NCI-H526 (cell line): ENCODE results near the gene HPS5.

Source experiments
- DNase-seq, 2 experiments: peaks; one replicate each; lab custom pipeline; 2025; lab: John Stamatoyannopoulos, UW

HPS5 gene

DNA sequence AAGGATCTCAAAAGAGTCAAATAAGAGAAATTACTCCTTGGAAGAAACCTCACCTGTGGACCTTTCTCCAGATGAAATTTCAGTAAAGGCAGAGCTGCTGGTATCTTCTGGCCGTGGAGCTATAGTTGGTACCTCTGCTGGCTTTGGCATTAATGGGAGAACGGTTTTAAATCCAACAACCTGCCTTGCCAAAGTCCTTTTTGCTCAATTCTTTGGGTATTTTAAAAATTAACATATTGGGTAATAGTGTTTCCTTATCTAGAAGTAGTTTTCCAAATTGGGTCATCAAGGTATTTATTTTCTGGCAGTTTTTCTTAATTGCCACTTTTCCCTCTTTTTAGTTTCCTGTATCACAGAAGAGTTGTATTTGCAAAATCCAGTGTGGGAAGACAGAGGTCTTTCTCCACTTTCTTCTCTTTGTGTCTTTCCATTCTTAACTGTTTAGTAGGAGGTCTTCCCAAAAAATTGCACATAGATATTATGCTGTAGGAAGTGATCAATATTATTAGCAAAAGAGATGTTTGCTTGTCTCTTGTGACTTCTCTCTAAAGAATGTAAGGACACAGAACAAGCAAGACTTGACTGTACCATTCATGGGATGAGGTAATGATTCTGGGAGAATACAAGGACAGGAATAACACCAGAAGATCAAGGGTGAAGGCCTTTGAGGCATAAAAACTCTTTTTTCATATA, 85.1 kb downstream of the HPS5 start, which contains the start of gene SAA4:
TSS of gene SAA4 (minus strand) at position 139 of the 693 bp plus-strand sequence. CDS start 876 bp downstream, outside the sequence.
- no peak for DNase-seq

DNA sequence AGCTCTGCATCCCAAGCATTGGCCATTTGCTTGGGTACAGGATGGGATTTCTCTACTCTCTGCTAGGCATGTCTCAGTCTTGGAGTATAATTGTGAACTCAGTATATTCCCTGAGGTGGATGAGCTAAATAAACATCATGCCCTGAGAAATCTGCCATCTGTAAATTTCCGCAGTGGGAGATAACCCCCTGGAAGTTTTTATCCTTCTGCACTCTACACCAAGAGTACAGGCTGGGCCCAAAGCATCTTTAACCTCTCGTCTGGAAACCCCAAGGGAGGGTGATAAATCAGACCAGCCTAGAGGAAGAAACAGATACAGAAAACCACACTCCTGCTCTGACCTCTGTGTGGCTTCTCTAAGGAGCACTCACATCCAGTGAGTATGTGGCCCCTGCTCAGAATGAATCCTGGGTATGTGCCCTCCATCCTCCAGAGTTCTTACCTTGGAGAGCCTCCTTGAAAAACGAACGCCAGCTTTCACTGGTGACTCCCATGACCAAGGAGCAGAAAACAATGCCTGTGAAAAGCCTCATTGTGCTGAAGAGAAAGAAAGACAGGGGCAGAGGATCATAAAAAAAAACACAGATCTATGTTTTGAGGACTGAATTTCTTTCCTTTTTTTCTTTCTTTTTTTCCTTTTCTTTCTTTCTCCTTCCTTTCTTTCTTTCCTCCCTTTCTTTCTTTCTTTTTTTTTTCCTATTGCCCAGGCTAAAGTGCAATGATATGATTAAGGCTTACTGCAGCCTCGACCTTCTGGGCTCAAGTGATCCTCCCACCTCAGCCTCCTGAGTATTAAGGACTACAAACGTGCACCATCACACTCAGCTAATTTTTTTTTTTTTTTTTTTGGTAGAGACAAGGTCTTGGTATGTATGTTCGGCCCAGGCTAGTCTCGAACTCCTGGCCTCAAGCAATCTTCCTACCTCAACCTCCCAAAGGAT, 86.3 kb downstream of the HPS5 start:
- DNase-seq: no peak

DNA sequence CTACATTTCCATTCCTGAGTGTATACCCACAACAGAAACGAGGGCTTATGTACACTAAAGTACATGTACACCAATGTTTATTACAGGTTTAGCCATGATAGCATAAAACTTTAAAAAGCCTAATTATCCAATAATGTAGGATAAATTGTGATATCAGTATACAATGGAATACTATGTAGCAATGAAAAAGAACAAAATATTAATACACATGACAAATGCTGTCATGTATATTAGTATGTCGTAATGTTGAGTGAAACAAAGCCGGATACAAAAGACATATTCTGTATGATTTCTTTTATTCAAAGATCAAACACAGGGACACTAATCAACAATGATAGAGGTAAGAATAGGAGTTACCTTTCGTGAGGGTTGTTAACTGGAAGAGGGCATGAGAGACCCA, 88.0 kb downstream of the HPS5 start:
- no peak for DNase-seq

GRCh38 chr11:18230859-18231258, 91.1 kb downstream of the HPS5 start:
- no peak for DNase-seq

DNA sequence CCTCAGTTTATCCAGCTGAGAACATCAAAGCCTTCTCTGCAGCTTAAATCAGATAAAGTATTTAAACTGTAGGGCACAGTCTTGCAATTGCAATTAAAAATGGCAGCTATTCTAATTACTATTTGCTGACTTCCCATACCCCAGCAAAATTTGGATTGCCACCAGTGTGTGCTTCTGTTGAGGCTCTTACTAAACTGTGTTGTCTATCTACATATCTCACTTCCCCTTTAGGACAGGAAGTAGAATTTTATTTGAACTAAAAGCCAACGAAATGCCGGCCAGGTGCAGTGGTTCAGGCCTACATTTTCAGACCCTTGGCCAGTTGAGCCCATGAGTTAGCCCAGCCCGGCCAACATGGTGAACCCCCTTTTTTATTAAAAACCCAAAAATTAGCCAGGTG, 92.4 kb downstream of the HPS5 start:
- DNase-seq: no peak
